Measurements from ENCODE around the gene DEFB128.
A peak's percentile ranks its signal among the peaks of the same experiment; 100 is the strongest.
"Not testable (repeated sequence)": the region's sequence is repeated elsewhere in the genome, so short reads cannot be mapped to it uniquely, and the experiment has no call there.

DEFB128 gene

GRCh38 chr20:189611-190010 lies at the start of gene DEFB128:
DEFB128 (minus strand) TSS chr20:189711; CDS start chr20:189623, 88 bp downstream.
- DNase-seq (ENCODE audit: low read depth in 2 of 2) = no peak

- DNase-seq (ENCODE audit: low read depth in 2 of 2) = no peak
Measured at GRCh38 chr20:237929-238328, 48.4 kb upstream of the DEFB128 start.

GRCh38 chr20:237489-237888 lies 48.0 kb upstream of the DEFB128 start:
- DNase-seq (ENCODE audit: low read depth in 2 of 2) = peak in 1 of 2 donors; percentile 13

- DNase-seq (ENCODE audit: low read depth in 2 of 2) = no peak
Measured at GRCh38 chr20:235891-236290, 46.4 kb upstream of the DEFB128 start.

GRCh38 chr20:227439-228105 lies 38.1 kb upstream of the DEFB128 start:
- DNase-seq (ENCODE audit: low read depth in 2 of 2) = no peak

- no peak for DNase-seq (ENCODE audit: low read depth in 2 of 2)
Measured at GRCh38 chr20:226958-227357, 37.4 kb upstream of the DEFB128 start, which contains the start of gene DEFB129. DEFB129 (plus strand) TSS chr20:227258; CDS start chr20:227289, 31 bp downstream.

GRCh38 chr20:225879-226278 lies 36.4 kb upstream of the DEFB128 start:
- not testable (repeated sequence) for DNase-seq (ENCODE audit: low read depth in 2 of 2)

- DNase-seq (ENCODE audit: low read depth in 2 of 2) = no peak
Measured at GRCh38 chr20:221258-221830, 31.8 kb upstream of the DEFB128 start.

- no peak for DNase-seq (ENCODE audit: low read depth in 2 of 2)
Measured at GRCh38 chr20:219290-220115, 30.0 kb upstream of the DEFB128 start.

- no peak for DNase-seq (ENCODE audit: low read depth in 2 of 2)
Measured at GRCh38 chr20:217266-217665, 27.8 kb upstream of the DEFB128 start.

- DNase-seq (ENCODE audit: low read depth in 2 of 2) = no peak
Measured at GRCh38 chr20:215796-216195, 26.3 kb upstream of the DEFB128 start.

GRCh38 chr20:214383-214782 lies 24.9 kb upstream of the DEFB128 start:
- DNase-seq (ENCODE audit: low read depth in 2 of 2) = no peak

- no peak for DNase-seq (ENCODE audit: low read depth in 2 of 2)
Measured at GRCh38 chr20:210809-211502, 21.4 kb upstream of the DEFB128 start.

GRCh38 chr20:208942-209566 lies 19.5 kb upstream of the DEFB128 start:
- no peak for DNase-seq (ENCODE audit: low read depth in 2 of 2)

GRCh38 chr20:203630-204029 lies 14.1 kb upstream of the DEFB128 start:
- not testable (repeated sequence) for DNase-seq (ENCODE audit: low read depth in 2 of 2)

- no peak for DNase-seq (ENCODE audit: low read depth in 2 of 2)
Measured at GRCh38 chr20:199996-200395, 10.5 kb upstream of the DEFB128 start.

- no peak for DNase-seq (ENCODE audit: low read depth in 2 of 2)
Measured at GRCh38 chr20:198225-198624, 8.7 kb upstream of the DEFB128 start.

- no peak for DNase-seq (ENCODE audit: low read depth in 2 of 2)
Measured at GRCh38 chr20:187733-188132, 1.8 kb downstream of the DEFB128 start.

GRCh38 chr20:184288-184687 lies 5.2 kb downstream of the DEFB128 start:
- no peak for DNase-seq (ENCODE audit: low read depth in 2 of 2)

GRCh38 chr20:168876-169275 lies 20.6 kb downstream of the DEFB128 start:
- DNase-seq (ENCODE audit: low read depth in 2 of 2) = no peak

- DNase-seq (ENCODE audit: low read depth in 2 of 2) = no peak
Measured at GRCh38 chr20:164618-165017, 24.9 kb downstream of the DEFB128 start.

- no peak for DNase-seq (ENCODE audit: low read depth in 2 of 2)
Measured at GRCh38 chr20:157154-157553, 32.4 kb downstream of the DEFB128 start, which contains the start of gene DEFB127. DEFB127 (plus strand) TSS chr20:157454; CDS start chr20:157545, 91 bp downstream.

Measured in activated CD4-positive, alpha-beta T cell treated with anti-CD3 and anti-CD28 coated beads for 24 hours (primary cell).